Endothelial cell of umbilical vein (primary cell): ENCODE results near the gene CMTM2.

Source experiments
- EZH2 ChIP-seq: IDR thresholded peaks from 2 replicates; pipeline ENCODE4 v1.6.1; 2012; ENCODE audit warnings: borderline replicate concordance, low read depth, mild to moderate bottlenecking, moderate library complexity, low read length, inconsistent platforms; ENCODE audit not compliant: severe bottlenecking
- MAX ChIP-seq: IDR thresholded peaks from 2 replicates; pipeline ENCODE4 v1.6.1; 2011; ENCODE audit not compliant: insufficient read depth, insufficient read length
- MYC ChIP-seq: IDR thresholded peaks from one replicate; pipeline ENCODE4 v1.6.1; 2011; ENCODE audit warnings: mild to moderate bottlenecking, low read depth, low read length
- POLR2A ChIP-seq: IDR thresholded peaks from 2 replicates; pipeline ENCODE4 v1.6.1; 2012; ENCODE audit warnings: low read depth, mild to moderate bottlenecking, control low read depth, low read length
- POLR2AphosphoS5 ChIP-seq: IDR thresholded peaks from 2 replicates; pipeline ENCODE4 v1.6.1; 2012; ENCODE audit warnings: low read depth, mild to moderate bottlenecking, control low read depth, low read length, moderate library complexity; ENCODE audit not compliant: insufficient read depth
- TF ChIP-seq, protein P1 (sequence below), 2 donors: IDR thresholded peaks; 1 replicate in 1 of 2; 2 replicates in 1 of 2; pipeline ENCODE4 v1.5.1; 2011; ENCODE audit warnings: low read length in 2 of 2, mild to moderate bottlenecking in 2 of 2, moderate library complexity in 2 of 2, control low read depth in 1 of 2, inconsistent platforms in 1 of 2, low read depth in 1 of 2; ENCODE audit not compliant: insufficient read depth in 1 of 2; ENCODE audit errors: extremely low read depth in 1 of 2

- TF ChIP-seq, protein P1, sequence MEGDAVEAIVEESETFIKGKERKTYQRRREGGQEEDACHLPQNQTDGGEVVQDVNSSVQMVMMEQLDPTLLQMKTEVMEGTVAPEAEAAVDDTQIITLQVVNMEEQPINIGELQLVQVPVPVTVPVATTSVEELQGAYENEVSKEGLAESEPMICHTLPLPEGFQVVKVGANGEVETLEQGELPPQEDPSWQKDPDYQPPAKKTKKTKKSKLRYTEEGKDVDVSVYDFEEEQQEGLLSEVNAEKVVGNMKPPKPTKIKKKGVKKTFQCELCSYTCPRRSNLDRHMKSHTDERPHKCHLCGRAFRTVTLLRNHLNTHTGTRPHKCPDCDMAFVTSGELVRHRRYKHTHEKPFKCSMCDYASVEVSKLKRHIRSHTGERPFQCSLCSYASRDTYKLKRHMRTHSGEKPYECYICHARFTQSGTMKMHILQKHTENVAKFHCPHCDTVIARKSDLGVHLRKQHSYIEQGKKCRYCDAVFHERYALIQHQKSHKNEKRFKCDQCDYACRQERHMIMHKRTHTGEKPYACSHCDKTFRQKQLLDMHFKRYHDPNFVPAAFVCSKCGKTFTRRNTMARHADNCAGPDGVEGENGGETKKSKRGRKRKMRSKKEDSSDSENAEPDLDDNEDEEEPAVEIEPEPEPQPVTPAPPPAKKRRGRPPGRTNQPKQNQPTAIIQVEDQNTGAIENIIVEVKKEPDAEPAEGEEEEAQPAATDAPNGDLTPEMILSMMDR (IDR thresholded peaks at IDR 0.05; ENCODE audit: extremely low read depth in 1 of 2, insufficient read depth in 1 of 2, low read depth in 1 of 2, low read length in 2 of 2): no peak
- no peak for TF ChIP-seq EZH2
- no peak for TF ChIP-seq MYC
- no peak for TF ChIP-seq MAX
- no peak for TF ChIP-seq POLR2A
- no peak for TF ChIP-seq POLR2AphosphoS5
Measured at GRCh38 chr16:66619534-66620428, 40.5 kb downstream of the CMTM2 start.
